ENCODE data around the gene CIBAR2.

DNA sequence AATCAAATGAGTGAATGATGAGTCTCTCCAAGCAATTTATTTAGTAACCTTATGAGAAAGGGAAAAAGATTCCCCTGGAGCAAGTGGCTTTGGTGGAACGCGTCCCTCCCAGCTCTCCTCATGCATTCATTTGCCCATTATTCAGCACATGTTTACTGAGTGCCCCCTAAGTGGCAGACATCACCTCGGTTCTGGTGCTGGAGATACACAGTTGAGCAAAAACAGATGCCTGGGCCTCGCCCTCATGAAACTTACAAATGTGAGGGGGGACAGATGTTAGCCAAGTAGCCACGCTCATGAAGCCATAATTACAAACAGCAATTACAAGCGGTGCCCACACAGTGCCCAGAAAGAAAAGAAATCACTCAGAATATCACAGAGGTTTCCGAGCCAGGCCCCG is 45.1 kb upstream of the CIBAR2 start:
- TF ChIP-seq CTCF (IDR thresholded peaks at IDR 0.05; ENCODE audit: low read depth, low read length) (no peak), MAX (IDR thresholded peaks at IDR 0.05; ENCODE audit: low read depth, low read length) (no peak), MYC (IDR thresholded peaks at IDR 0.05; ENCODE audit: low read depth, low read length) (no peak)

All from NB4 (cell line).